ENCODE measurements around the gene ZNF35.

The ZNF35 gene

DNA sequence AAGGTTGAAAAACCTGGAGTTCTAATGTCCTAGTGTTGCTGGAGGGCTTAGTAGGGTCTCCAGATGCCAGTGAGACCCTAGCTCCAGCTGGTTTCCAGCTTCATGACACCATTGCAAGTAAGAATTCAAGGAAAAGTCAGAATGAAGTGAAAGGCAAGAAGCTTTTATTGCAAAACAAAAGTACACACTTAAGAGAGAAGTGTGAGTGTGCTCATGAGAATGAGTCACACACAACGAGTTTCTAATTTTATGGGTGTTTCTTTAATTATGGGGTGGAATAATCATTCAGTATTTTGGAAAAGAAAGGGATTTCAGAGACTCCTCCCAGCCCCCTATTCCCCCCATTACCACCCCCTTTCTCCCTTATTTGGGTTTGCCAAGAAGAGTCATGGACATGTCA lies 39.4 kb downstream of the ZNF35 start:
- no peak for DNase-seq
